ENCODE measurements around the gene EGFR.
A peak's percentile ranks its signal among the peaks of the same experiment; 100 is the strongest.

The EGFR gene

DNA sequence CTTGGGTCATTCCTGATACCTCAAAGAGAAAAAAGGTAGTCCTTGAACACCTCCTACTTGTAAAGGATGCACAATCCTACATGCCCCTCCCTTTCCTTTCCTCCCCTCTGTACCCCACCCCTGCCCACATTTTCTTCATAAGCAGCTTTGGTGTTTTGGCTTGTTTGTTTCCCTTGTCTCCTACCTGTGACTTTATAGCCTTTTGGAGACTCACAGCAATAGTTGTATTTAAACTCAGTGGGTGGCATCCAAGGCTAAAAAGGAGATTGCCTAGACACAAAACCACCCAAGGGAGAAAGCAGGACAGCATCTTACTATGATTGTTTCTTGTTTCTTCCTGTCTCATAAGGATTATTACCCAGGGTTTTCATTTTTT is 63.4 kb downstream of the EGFR start:
- Histone ChIP-seq H3K4me1 (ENCODE audit: low read length) (peaks cover 20% of the 10 kb centered on the region), H3K4me3 (ENCODE audit: low read length) (no peak overlapping the region), H3K4me2 (ENCODE audit: low read length) (no peak overlapping the region), H2AFZ (ENCODE audit: low read depth, low read length) (no peak overlapping the region), H3K9me3 (ENCODE audit: insufficient read depth, low read length) (no peaks in the 10 kb centered on the region), H3K36me3 (replicated peaks; ENCODE audit: low read depth, low read length) (no peaks in the 10 kb centered on the region), H3K27me3 (ENCODE audit: low read depth, low read length) (peaks cover 48% of the 10 kb centered on the region), H3K79me2 (ENCODE audit: low read length) (no peaks in the 10 kb centered on the region), H4K20me1 (ENCODE audit: insufficient read depth, low read length) (no peaks in the 10 kb centered on the region), H3K9ac (ENCODE audit: low read length) (no peak overlapping the region), H3K27ac (ENCODE audit: low read length) (no peak overlapping the region)
- TF ChIP-seq, protein P1, sequence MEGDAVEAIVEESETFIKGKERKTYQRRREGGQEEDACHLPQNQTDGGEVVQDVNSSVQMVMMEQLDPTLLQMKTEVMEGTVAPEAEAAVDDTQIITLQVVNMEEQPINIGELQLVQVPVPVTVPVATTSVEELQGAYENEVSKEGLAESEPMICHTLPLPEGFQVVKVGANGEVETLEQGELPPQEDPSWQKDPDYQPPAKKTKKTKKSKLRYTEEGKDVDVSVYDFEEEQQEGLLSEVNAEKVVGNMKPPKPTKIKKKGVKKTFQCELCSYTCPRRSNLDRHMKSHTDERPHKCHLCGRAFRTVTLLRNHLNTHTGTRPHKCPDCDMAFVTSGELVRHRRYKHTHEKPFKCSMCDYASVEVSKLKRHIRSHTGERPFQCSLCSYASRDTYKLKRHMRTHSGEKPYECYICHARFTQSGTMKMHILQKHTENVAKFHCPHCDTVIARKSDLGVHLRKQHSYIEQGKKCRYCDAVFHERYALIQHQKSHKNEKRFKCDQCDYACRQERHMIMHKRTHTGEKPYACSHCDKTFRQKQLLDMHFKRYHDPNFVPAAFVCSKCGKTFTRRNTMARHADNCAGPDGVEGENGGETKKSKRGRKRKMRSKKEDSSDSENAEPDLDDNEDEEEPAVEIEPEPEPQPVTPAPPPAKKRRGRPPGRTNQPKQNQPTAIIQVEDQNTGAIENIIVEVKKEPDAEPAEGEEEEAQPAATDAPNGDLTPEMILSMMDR (IDR thresholded peaks at IDR 0.05; ENCODE audit: low read depth, low read length) = no peak
- no peak for TF ChIP-seq EZH2phosphoT487 (IDR thresholded peaks at IDR 0.05; ENCODE audit: low read depth)

DNA sequence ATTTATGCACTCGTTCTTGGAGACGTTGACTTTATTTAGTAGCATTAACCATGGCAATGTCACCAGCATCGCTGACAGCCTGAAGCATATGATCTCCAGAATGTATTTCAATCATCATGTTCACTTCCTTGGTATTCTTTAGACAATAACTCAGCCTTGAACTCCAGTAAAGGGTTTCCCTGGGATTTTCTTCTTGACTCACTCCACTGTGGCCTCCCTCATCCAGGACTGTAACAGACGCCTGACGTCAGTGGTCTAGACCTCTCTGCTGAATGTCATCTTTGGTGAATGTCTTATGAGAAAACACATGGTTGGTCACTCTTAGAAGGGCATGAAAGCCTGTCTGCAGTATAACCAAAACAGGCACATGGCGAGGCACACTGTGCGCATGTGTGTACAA is 64.4 kb downstream of the EGFR start:
- peaks cover 48% of the 10 kb centered on the region for H3K27me3 ChIP-seq (ENCODE audit: low read depth, low read length)
- H3K27ac ChIP-seq (ENCODE audit: low read length) = no peak overlapping the region
- H2AFZ ChIP-seq (ENCODE audit: low read depth, low read length) = no peak overlapping the region
- no peak overlapping the region for H3K9ac ChIP-seq (ENCODE audit: low read length)
- no peaks in the 10 kb centered on the region for H3K79me2 ChIP-seq (ENCODE audit: low read length)
- no peaks in the 10 kb centered on the region for H3K9me3 ChIP-seq (ENCODE audit: insufficient read depth, low read length)
- no peak overlapping the region for H3K4me3 ChIP-seq (ENCODE audit: low read length)
- H3K4me1 ChIP-seq (ENCODE audit: low read length) = peaks cover 28% of the 10 kb centered on the region
- TF ChIP-seq, protein P1 (IDR thresholded peaks at IDR 0.05; ENCODE audit: low read depth, low read length) = no peak
- no peak for TF ChIP-seq EZH2phosphoT487 (IDR thresholded peaks at IDR 0.05; ENCODE audit: low read depth)
- no peaks in the 10 kb centered on the region for H4K20me1 ChIP-seq (ENCODE audit: insufficient read depth, low read length)
- H3K4me2 ChIP-seq (ENCODE audit: low read length) = no peak overlapping the region
- H3K36me3 ChIP-seq (replicated peaks; ENCODE audit: low read depth, low read length) = no peaks in the 10 kb centered on the region

DNA sequence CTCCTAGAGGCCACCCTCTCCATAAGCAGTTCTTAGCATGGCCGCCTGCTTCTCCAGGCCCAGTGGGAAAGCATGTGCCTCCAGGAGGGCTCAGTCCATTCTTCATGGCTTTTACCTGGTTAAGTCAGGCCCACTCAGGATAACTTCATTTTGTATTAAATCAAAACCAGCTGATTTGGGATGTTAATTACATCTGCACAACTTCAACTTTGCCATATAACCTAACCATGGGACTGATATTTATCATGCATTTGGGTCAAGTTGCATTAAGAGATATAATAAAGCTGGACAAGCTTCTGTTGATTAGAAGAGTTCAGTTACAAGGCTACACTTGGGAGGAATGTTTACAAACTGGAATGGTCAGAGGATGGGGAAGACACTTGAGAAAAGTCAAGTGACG is 65.5 kb downstream of the EGFR start:
- Histone ChIP-seq H3K9ac (ENCODE audit: low read length) (no peak overlapping the region), H3K9me3 (ENCODE audit: insufficient read depth, low read length) (no peaks in the 10 kb centered on the region), H3K27me3 (ENCODE audit: low read depth, low read length) (peaks cover 48% of the 10 kb centered on the region), H3K79me2 (ENCODE audit: low read length) (no peaks in the 10 kb centered on the region), H3K4me1 (ENCODE audit: low read length) (peaks cover 28% of the 10 kb centered on the region), H3K27ac (ENCODE audit: low read length) (no peak overlapping the region), H3K4me2 (ENCODE audit: low read length) (no peak overlapping the region), H3K36me3 (replicated peaks; ENCODE audit: low read depth, low read length) (no peaks in the 10 kb centered on the region), H3K4me3 (ENCODE audit: low read length) (no peak overlapping the region), H4K20me1 (ENCODE audit: insufficient read depth, low read length) (no peaks in the 10 kb centered on the region), H2AFZ (ENCODE audit: low read depth, low read length) (no peak overlapping the region)
- TF ChIP-seq EZH2phosphoT487 (IDR thresholded peaks at IDR 0.05; ENCODE audit: low read depth) = no peak
- TF ChIP-seq, protein P1 (IDR thresholded peaks at IDR 0.05; ENCODE audit: low read depth, low read length) = no peak

DNA sequence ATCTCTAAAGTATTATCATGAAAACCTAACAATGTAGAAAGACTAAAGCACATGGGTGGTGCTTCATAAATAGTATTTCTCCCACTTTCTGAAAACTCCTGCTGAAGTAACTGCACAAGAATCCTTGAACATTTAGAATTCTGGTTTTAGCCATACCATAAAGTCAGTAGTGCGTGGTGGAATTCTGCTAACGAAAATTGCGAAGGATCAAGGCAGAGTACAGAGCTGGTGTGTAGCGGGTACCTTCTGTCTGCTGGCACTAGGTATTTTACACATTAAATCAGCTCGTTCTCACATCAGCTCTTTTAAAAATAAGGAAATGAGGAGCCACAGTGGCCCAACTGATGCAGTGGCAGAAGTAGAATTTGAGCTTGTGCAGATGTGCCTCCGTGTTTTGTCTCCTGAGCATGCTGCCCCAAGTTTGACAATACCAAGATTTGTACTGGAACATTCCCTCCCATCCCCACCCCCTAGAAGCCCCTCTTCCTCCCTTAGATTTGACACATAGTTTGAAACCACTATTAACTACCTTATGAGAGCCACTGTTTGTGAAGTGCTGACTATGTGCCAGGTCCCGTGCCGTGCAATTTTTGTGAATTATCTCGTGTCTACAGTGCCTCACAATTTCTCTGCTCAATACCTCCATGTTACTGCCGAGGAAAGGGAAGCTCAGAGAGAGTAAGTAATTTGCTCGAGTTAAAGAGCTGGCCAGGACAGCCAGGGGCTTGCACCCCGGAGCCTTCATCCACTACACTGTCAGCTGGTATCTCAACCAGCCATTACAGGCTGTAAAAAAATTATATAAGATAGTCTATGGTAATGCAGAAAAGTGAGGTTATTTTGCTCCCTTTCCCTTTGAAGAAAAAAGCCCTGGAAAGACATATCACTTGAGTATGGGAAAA is 66.9 kb downstream of the EGFR start:
- Histone ChIP-seq H3K9ac (ENCODE audit: low read length) (0 out of 2 replicates have a peak overlapping the region, but pooled peaks have one; percentile 18), H3K4me2 (ENCODE audit: low read length) (peak overlapping the region; percentile 89), H4K20me1 (ENCODE audit: insufficient read depth, low read length) (no peaks in the 10 kb centered on the region), H3K27ac (ENCODE audit: low read length) (peak overlapping the region; percentile 37; the same call in 1 of the 2 replicates), H3K27me3 (ENCODE audit: low read depth, low read length) (peaks cover 54% of the 10 kb centered on the region), H3K79me2 (ENCODE audit: low read length) (no peaks in the 10 kb centered on the region), H3K4me3 (ENCODE audit: low read length) (peak overlapping the region; percentile 67), H3K36me3 (replicated peaks; ENCODE audit: low read depth, low read length) (no peaks in the 10 kb centered on the region), H3K9me3 (ENCODE audit: insufficient read depth, low read length) (no peaks in the 10 kb centered on the region), H2AFZ (ENCODE audit: low read depth, low read length) (no peak overlapping the region), H3K4me1 (ENCODE audit: low read length) (peaks cover 28% of the 10 kb centered on the region)
- no peak for TF ChIP-seq EZH2phosphoT487 (IDR thresholded peaks at IDR 0.05; ENCODE audit: low read depth)
- TF ChIP-seq, protein P1 (IDR thresholded peaks at IDR 0.05; ENCODE audit: low read depth, low read length) = no peak
